Caco-2 (cell line): ENCODE results near the gene EML5. TPM values are rescaled to one million over a fixed set of nuclear protein-coding genes. Genes with fewer than 3 reads are reported as not detected.

Experiments used
- BruUV-seq: library from RNA; stranded (reverse); fragments of 400-500 nt; replicated peaks from 2 replicates; lab custom pipeline; 2021; lab: Mats Ljungman, UMichigan
- CTCF ChIA-PET: fragments of 300-600 bp; sonication (Branson Sonifier 250); formaldehyde crosslinking; loops from one replicate; lab custom pipeline; 2022; ENCODE audit warnings: antibody characterized with exemption; lab: Charles Lee
- POLR2A ChIA-PET: fragments of 300-600 bp; sonication (Branson Sonifier 250); formaldehyde crosslinking; loops from one replicate; lab custom pipeline; 2022; ENCODE audit warnings: antibody characterized with exemption; lab: Charles Lee
- DNase-seq, 2 experiments: peaks; one replicate each; pipeline versions ENCODE4 v3.0.0 to v3.0.0-alpha.2; 2020 to 2022
- H3K27me3 ChIP-seq: replicated peaks from 2 replicates; pipeline ENCODE4 v1.6.0; 2011; ENCODE audit warnings: low read length; ENCODE audit not compliant: control insufficient read depth, insufficient read depth
- H3K36me3 ChIP-seq: 2 replicates; pipeline ENCODE4 v1.5.1; 2011; ENCODE audit warnings: low read length; ENCODE audit not compliant: control insufficient read depth, insufficient read depth
- H3K4me1 ChIP-seq: fragments of 250-450 bp; sonication (Bioruptor Pico); 2 replicates; pipeline ENCODE4 v1.5.1; 2020; ENCODE audit warnings: mild to moderate bottlenecking
- H3K4me3 ChIP-seq: 2 replicates; pipeline ENCODE4 v1.5.1; 2011; ENCODE audit warnings: low read depth, mild to moderate bottlenecking, control low read depth, low read length
- H3K9me3 ChIP-seq: fragments of 250-450 bp; sonication (Bioruptor Pico); 2 replicates; pipeline ENCODE4 v1.5.1; 2020; ENCODE audit warnings: mild to moderate bottlenecking, moderate library complexity
- H3K27ac Mint-ChIP-seq: one replicate; pipeline ENCODE4 v1.8.0; 2022; ENCODE audit warnings: mixed read lengths; ENCODE audit not compliant: unreplicated experiment
- H3K27me3 Mint-ChIP-seq: one replicate; pipeline ENCODE4 v1.8.0; 2022; ENCODE audit warnings: mixed read lengths; ENCODE audit not compliant: insufficient read depth, unreplicated experiment
- H3K36me3 Mint-ChIP-seq: one replicate; pipeline ENCODE4 v1.8.0; 2022; ENCODE audit warnings: mild to moderate bottlenecking, mixed read lengths; ENCODE audit not compliant: insufficient read depth, unreplicated experiment
- H3K4me1 Mint-ChIP-seq: one replicate; pipeline ENCODE4 v1.8.0; 2022; ENCODE audit warnings: low read depth, mixed read lengths; ENCODE audit not compliant: unreplicated experiment
- H3K4me3 Mint-ChIP-seq: one replicate; pipeline ENCODE4 v1.8.0; 2022; ENCODE audit warnings: mild to moderate bottlenecking, moderate library complexity, mixed read lengths; ENCODE audit not compliant: unreplicated experiment
- H3K9me3 Mint-ChIP-seq: one replicate; pipeline ENCODE4 v1.8.0; 2022; ENCODE audit warnings: mixed read lengths; ENCODE audit not compliant: unreplicated experiment
- CTCF ChIP-seq, 2 experiments: fragments of 200-600 bp in 1 of 2; IDR thresholded peaks; 1 replicate in 1 of 2; 2 replicates in 1 of 2; pipeline versions ENCODE4 v1.5.1 to v1.8.0; 2011 to 2022; ENCODE audit warnings: antibody characterized with exemption in 1 of 2, control low read depth in 1 of 2, inconsistent platforms in 1 of 2, low read depth in 1 of 2, low read length in 1 of 2, mild to moderate bottlenecking in 1 of 2, moderate library complexity in 1 of 2; ENCODE audit not compliant: insufficient read depth in 1 of 2, severe bottlenecking in 1 of 2, unreplicated experiment in 1 of 2
- intact Hi-C: fragments of 100-400 bp; cut with micrococcal nuclease; formaldehyde crosslinking; loops from one replicate; pipeline ENCODE4 v1.10.0; 2022; ENCODE audit not compliant: unreplicated experiment
- total RNA-seq: library from RNA; stranded (reverse); gene quantifications from 2 replicates; pipeline ENCODE4 v1.2.3, GENCODE V29; 2022

The EML5 gene
- total RNA-seq, 1 experiment from 2014 or later = 0.11 TPM

- CTCF ChIA-PET = no interaction called here
- no peaks in the 10 kb centered on the region for H3K36me3 Mint-ChIP-seq
- no peak overlapping the region for H3K27ac Mint-ChIP-seq
- Histone ChIP-seq H3K36me3 (no peaks in the 10 kb centered on the region), H3K4me3 (no peak overlapping the region), H3K27me3 (no peaks in the 10 kb centered on the region), H3K9me3 (no peaks in the 10 kb centered on the region), H3K4me1 (no peaks in the 10 kb centered on the region)
- TF ChIP-seq CTCF (IDR thresholded peaks at IDR 0.05; ENCODE audit: insufficient read depth in 1 of 2, low read depth in 1 of 2, low read length in 1 of 2, severe bottlenecking in 1 of 2, unreplicated experiment in 1 of 2) = no peak
- intact Hi-C loops = no loop called here
- H3K4me3 Mint-ChIP-seq = no peak overlapping the region
- no peaks in the 10 kb centered on the region for H3K9me3 Mint-ChIP-seq
- no TSS peak for BruUV-seq
- peak in 1 of 2 experiments; percentile 41 for DNase-seq
- peaks cover 5% of the 10 kb centered on the region for H3K4me1 Mint-ChIP-seq
- POLR2A ChIA-PET = no interaction called here
- H3K27me3 Mint-ChIP-seq = no peaks in the 10 kb centered on the region
These were observed 132.7 kb downstream of the EML5 start for GRCh38 chr14:88660056-88660455.

GRCh38 chr14:88639221-88639620, 153.5 kb downstream of the EML5 start:
- CTCF ChIA-PET = no interaction called here
- intact Hi-C loops = no loop called here
- no TSS peak for BruUV-seq
- Histone ChIP-seq H3K27me3 (no peaks in the 10 kb centered on the region), H3K36me3 (no peaks in the 10 kb centered on the region), H3K9me3 (peaks cover 11% of the 10 kb centered on the region; the same call in 1 of the 2 replicates), H3K4me1 (no peaks in the 10 kb centered on the region), H3K4me3 (no peak overlapping the region)
- H3K27ac Mint-ChIP-seq = no peak overlapping the region
- DNase-seq = no peak
- no peaks in the 10 kb centered on the region for H3K36me3 Mint-ChIP-seq
- H3K9me3 Mint-ChIP-seq = peaks cover 23% of the 10 kb centered on the region
- no peak overlapping the region for H3K4me3 Mint-ChIP-seq
- no peaks in the 10 kb centered on the region for H3K27me3 Mint-ChIP-seq
- POLR2A ChIA-PET = no interaction called here
- TF ChIP-seq CTCF (IDR thresholded peaks at IDR 0.05; ENCODE audit: insufficient read depth in 1 of 2, low read depth in 1 of 2, low read length in 1 of 2, severe bottlenecking in 1 of 2, unreplicated experiment in 1 of 2) = no peak
- no peaks in the 10 kb centered on the region for H3K4me1 Mint-ChIP-seq

- Histone ChIP-seq H3K36me3 (no peaks in the 10 kb centered on the region), H3K27me3 (no peaks in the 10 kb centered on the region), H3K9me3 (0 out of 2 replicates have a peak, but pooled peaks cover 3% of the 10 kb centered on the region), H3K4me3 (no peak overlapping the region), H3K4me1 (peaks cover 4% of the 10 kb centered on the region; the same call in 1 of the 2 replicates)
- no peak for DNase-seq
- CTCF ChIA-PET = interaction anchor here (0.6 kb wide), 1 partner anchor 32 kb away, joined by 5 read pairs; no protein-coding TSS in a partner anchor
- POLR2A ChIA-PET = no interaction called here
- intact Hi-C loops = no loop called here
- Mint-ChIP-seq H3K4me1 (no peaks in the 10 kb centered on the region), H3K4me3 (no peak overlapping the region), H3K9me3 (no peaks in the 10 kb centered on the region), H3K36me3 (no peaks in the 10 kb centered on the region), H3K27me3 (no peaks in the 10 kb centered on the region), H3K27ac (peak overlapping the region; percentile 6)
- TF ChIP-seq CTCF (IDR thresholded peaks at IDR 0.05; ENCODE audit: insufficient read depth in 1 of 2, low read depth in 1 of 2, low read length in 1 of 2, severe bottlenecking in 1 of 2, unreplicated experiment in 1 of 2) = no peak
- no TSS peak for BruUV-seq
These were observed 160.2 kb downstream of the EML5 start for GRCh38 chr14:88632512-88632911.
